GM23338 (cell line): Measurements from ENCODE around the gene TPRG1. TPM values are rescaled to one million over a fixed set of nuclear protein-coding genes. Genes with fewer than 3 reads are reported as not detected.

Experiments used
- ATAC-seq: fragments of 200-7000 bp; cut with Tn5 transposase; 3 replicates; pipeline ENCODE4 v1.9.1; 2020
- DNase-seq: peaks from one replicate; pipeline ENCODE4 v3.0.0-alpha.2; 2015; ENCODE audit warnings: low spot score
- H2AFZ ChIP-seq: fragments of 200-600 bp; sonication (generic); 2 replicates; pipeline ENCODE4 v1.8.0; 2016; ENCODE audit warnings: antibody characterized with exemption, mild to moderate bottlenecking, moderate library complexity
- H3F3A ChIP-seq: fragments of 200-600 bp; sonication (generic); replicated peaks from 2 replicates; pipeline ENCODE4 v1.8.0; 2017; ENCODE audit warnings: antibody characterized with exemption, mixed run types, low read depth
- H3K27ac ChIP-seq: fragments of 200-600 bp; sonication (generic); 2 replicates; pipeline ENCODE4 v1.6.1; 2016; ENCODE audit warnings: low read depth
- H3K27me3 ChIP-seq: fragments of 200-600 bp; sonication (generic); 2 replicates; pipeline ENCODE4 v1.8.0; 2016; ENCODE audit warnings: mild to moderate bottlenecking, mixed run types, moderate library complexity; ENCODE audit not compliant: insufficient read depth
- H3K36me3 ChIP-seq: fragments of 200-600 bp; sonication (generic); 2 replicates; pipeline ENCODE4 v1.8.0; 2016; ENCODE audit warnings: mild to moderate bottlenecking; ENCODE audit not compliant: insufficient read depth
- H3K4me1 ChIP-seq: fragments of 200-600 bp; sonication (generic); 2 replicates; pipeline ENCODE4 v1.8.0; 2016; ENCODE audit warnings: mild to moderate bottlenecking, moderate library complexity; ENCODE audit not compliant: insufficient read depth
- H3K4me2 ChIP-seq: fragments of 200-600 bp; sonication (generic); 2 replicates; pipeline ENCODE4 v1.7.1; 2017; ENCODE audit warnings: mixed run types
- H3K4me3 ChIP-seq: fragments of 200-600 bp; sonication (generic); 2 replicates; pipeline ENCODE4 v1.6.1; 2016; ENCODE audit warnings: mixed run types
- H3K79me2 ChIP-seq: fragments of 200-600 bp; sonication (generic); replicated peaks from 2 replicates; pipeline ENCODE4 v1.8.0; 2017; ENCODE audit warnings: mild to moderate bottlenecking; ENCODE audit not compliant: insufficient read depth
- H3K9me2 ChIP-seq: fragments of 200-600 bp; sonication (generic); 2 replicates; pipeline ENCODE4 v1.8.0; 2017; ENCODE audit not compliant: insufficient read depth
- H4K20me1 ChIP-seq: fragments of 200-600 bp; sonication (generic); replicated peaks from 2 replicates; pipeline ENCODE4 v1.8.0; 2017; ENCODE audit warnings: mild to moderate bottlenecking; ENCODE audit not compliant: insufficient read depth
- H3K27ac Mint-ChIP-seq: 2 replicates; pipeline ENCODE4 v1.8.0; 2020; ENCODE audit warnings: inconsistent platforms, mild to moderate bottlenecking, moderate library complexity, mixed read lengths
- H3K27me3 Mint-ChIP-seq: 3 replicates; pipeline ENCODE4 v1.8.0; 2022; ENCODE audit warnings: low read depth, mild to moderate bottlenecking, moderate library complexity, mixed read lengths, inconsistent platforms; ENCODE audit not compliant: insufficient read depth, poor library complexity
- H3K36me3 Mint-ChIP-seq: 3 replicates; pipeline ENCODE4 v1.8.0; 2021; ENCODE audit warnings: low read depth, mild to moderate bottlenecking, inconsistent platforms, moderate library complexity, mixed read lengths
- H3K4me1 Mint-ChIP-seq: 3 replicates; pipeline ENCODE4 v1.8.0; 2020; ENCODE audit warnings: mild to moderate bottlenecking, inconsistent platforms, mixed read lengths
- H3K4me3 Mint-ChIP-seq: 3 replicates; pipeline ENCODE4 v1.8.0; 2021; ENCODE audit warnings: moderate library complexity, mild to moderate bottlenecking, inconsistent platforms, mixed read lengths
- H3K9me3 Mint-ChIP-seq: 3 replicates; pipeline ENCODE4 v1.8.0; 2020; ENCODE audit warnings: moderate library complexity, mild to moderate bottlenecking, inconsistent platforms, mixed read lengths
- EZH2phosphoT487 ChIP-seq: fragments of 200-600 bp; sonication (generic); IDR thresholded peaks from one replicate; pipeline ENCODE4 v1.8.1; 2018; ENCODE audit warnings: antibody characterized with exemption; ENCODE audit not compliant: unreplicated experiment
- JUNB ChIP-seq: IDR thresholded peaks from one replicate; pipeline ENCODE4 v1.6.1; 2016; ENCODE audit warnings: antibody characterized with exemption; ENCODE audit not compliant: unreplicated experiment
- NANOG ChIP-seq: IDR thresholded peaks from 2 replicates; pipeline ENCODE4 v1.6.1; 2016; ENCODE audit warnings: antibody characterized with exemption, borderline replicate concordance
- POLR2AphosphoS5 ChIP-seq: IDR thresholded peaks from 2 replicates; pipeline ENCODE4 v1.6.1; 2016; ENCODE audit warnings: antibody characterized with exemption, low read depth
- STAT1 ChIP-seq: IDR thresholded peaks from one replicate; pipeline ENCODE4 v1.6.1; 2016; ENCODE audit warnings: antibody characterized with exemption; ENCODE audit not compliant: unreplicated experiment
- ZNF114 ChIP-seq: fragments of 250-450 bp; sonication (Bioruptor Pico); IDR thresholded peaks from 2 replicates; pipeline ENCODE4 v1.5.0; 2020; ENCODE audit warnings: mild to moderate bottlenecking, moderate library complexity
- ZNF462 ChIP-seq: fragments of 250-450 bp; sonication (Bioruptor Pico); IDR thresholded peaks from 2 replicates; pipeline ENCODE4 v1.5.0; 2020; ENCODE audit warnings: mild to moderate bottlenecking, moderate library complexity
- polyA plus RNA-seq: library from polyadenylated mRNA; unstranded; fragments of >200 nt; fragmentation: Nextera tagmentation; extraction: Ambion mirVana; gene quantifications from 2 replicates; pipeline ENCODE4 v1.2.1, GENCODE V29; 2016
- total RNA-seq: library from RNA; depleted of rRNA; stranded (reverse); fragments of >200 nt; shearing (Covaris generic); gene quantifications from 2 replicates; pipeline ENCODE4 v1.2.3, GENCODE V29; 2014
- TF ChIP-seq, protein P1 (sequence below): IDR thresholded peaks from 2 replicates; pipeline ENCODE4 v1.6.1; 2016; ENCODE audit warnings: antibody characterized with exemption
- TF ChIP-seq, protein P2 (sequence below): IDR thresholded peaks from one replicate; pipeline ENCODE4 v1.6.1; 2018; ENCODE audit warnings: antibody characterized with exemption; ENCODE audit not compliant: unreplicated experiment

TPRG1 gene
- total and polyA plus RNA-seq, 2 experiments from 2014 or later = 0.74 to 1.7 TPM

DNA sequence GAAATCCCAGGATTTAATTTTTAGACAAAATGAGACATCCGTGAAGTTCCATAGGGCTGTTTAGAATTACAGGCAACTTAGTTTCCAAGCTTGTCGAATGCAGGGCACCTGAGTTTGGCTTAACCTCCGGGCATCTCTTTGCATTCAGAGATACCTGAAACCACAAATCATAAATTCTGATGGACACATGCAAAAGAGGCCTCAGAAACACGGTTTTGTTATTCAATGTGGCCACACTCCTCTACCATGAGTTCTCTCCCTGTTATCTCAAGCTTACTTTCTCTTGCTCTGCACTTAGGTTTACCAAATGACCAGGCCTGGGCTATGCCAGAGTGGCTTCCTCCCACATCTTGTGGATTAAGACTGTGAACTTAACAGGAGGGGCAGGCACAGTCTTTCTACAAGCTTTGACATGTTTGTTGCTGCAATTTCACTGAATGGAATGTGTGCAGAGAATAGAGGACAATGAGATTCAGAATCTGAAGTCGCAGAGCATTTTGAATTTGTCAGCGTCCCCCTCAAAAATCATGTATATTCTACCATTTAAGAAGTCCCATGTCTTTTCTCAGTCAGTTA, 137.7 kb downstream of the TPRG1 start (continued):
- TF ChIP-seq NANOG (no peak), ZNF114 (CRISPR knock-in tag) (no peak), STAT1 (no peak)
- TF ChIP-seq, protein P1, sequence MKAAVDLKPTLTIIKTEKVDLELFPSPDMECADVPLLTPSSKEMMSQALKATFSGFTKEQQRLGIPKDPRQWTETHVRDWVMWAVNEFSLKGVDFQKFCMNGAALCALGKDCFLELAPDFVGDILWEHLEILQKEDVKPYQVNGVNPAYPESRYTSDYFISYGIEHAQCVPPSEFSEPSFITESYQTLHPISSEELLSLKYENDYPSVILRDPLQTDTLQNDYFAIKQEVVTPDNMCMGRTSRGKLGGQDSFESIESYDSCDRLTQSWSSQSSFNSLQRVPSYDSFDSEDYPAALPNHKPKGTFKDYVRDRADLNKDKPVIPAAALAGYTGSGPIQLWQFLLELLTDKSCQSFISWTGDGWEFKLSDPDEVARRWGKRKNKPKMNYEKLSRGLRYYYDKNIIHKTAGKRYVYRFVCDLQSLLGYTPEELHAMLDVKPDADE = no peak
- TF ChIP-seq, protein P2, sequence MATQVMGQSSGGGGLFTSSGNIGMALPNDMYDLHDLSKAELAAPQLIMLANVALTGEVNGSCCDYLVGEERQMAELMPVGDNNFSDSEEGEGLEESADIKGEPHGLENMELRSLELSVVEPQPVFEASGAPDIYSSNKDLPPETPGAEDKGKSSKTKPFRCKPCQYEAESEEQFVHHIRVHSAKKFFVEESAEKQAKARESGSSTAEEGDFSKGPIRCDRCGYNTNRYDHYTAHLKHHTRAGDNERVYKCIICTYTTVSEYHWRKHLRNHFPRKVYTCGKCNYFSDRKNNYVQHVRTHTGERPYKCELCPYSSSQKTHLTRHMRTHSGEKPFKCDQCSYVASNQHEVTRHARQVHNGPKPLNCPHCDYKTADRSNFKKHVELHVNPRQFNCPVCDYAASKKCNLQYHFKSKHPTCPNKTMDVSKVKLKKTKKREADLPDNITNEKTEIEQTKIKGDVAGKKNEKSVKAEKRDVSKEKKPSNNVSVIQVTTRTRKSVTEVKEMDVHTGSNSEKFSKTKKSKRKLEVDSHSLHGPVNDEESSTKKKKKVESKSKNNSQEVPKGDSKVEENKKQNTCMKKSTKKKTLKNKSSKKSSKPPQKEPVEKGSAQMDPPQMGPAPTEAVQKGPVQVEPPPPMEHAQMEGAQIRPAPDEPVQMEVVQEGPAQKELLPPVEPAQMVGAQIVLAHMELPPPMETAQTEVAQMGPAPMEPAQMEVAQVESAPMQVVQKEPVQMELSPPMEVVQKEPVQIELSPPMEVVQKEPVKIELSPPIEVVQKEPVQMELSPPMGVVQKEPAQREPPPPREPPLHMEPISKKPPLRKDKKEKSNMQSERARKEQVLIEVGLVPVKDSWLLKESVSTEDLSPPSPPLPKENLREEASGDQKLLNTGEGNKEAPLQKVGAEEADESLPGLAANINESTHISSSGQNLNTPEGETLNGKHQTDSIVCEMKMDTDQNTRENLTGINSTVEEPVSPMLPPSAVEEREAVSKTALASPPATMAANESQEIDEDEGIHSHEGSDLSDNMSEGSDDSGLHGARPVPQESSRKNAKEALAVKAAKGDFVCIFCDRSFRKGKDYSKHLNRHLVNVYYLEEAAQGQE = no peak

- no peaks in the 10 kb centered on the region for H3K9me3 Mint-ChIP-seq
- no peak for TF ChIP-seq POLR2AphosphoS5
- no peak for TF ChIP-seq ZNF462
- TF ChIP-seq, protein P1 = no peak
- no peak for TF ChIP-seq JUNB
- TF ChIP-seq EZH2phosphoT487 = no peak
Measured at GRCh38 chr3:189311521-189311920, 139.8 kb downstream of the TPRG1 start.

More at GRCh38 chr3:189311521-189311920, 139.8 kb downstream of the TPRG1 start:
- H3K79me2 ChIP-seq = no peaks in the 10 kb centered on the region
- no peak overlapping the region for H3K4me3 Mint-ChIP-seq
- H3K27me3 Mint-ChIP-seq = peaks cover under 1% of the 10 kb centered on the region
- no peaks in the 10 kb centered on the region for H4K20me1 ChIP-seq
- peaks cover 16% of the 10 kb centered on the region; the same call in 2 of the 3 replicates for H3K4me1 Mint-ChIP-seq
- peaks cover 15% of the 10 kb centered on the region; the same call in 1 of the 2 replicates for H3K4me1 ChIP-seq
- no peaks in the 10 kb centered on the region for H3K27me3 ChIP-seq
- H3K36me3 ChIP-seq = no peaks in the 10 kb centered on the region
- 0 out of 2 replicates have a peak overlapping the region, but pooled peaks have one; percentile 39 for H3K27ac Mint-ChIP-seq
- H3K36me3 Mint-ChIP-seq = no peaks in the 10 kb centered on the region
- no peak overlapping the region for H3K4me3 ChIP-seq
- 0 out of 2 replicates have a peak overlapping the region, but pooled peaks have one; percentile 3 for H2AFZ ChIP-seq
- ATAC-seq = no peak
- H3K4me2 ChIP-seq = no peak overlapping the region
- H3K27ac ChIP-seq = no peak overlapping the region
- no peaks in the 10 kb centered on the region; the same call in 1 of the 2 replicates for H3K9me2 ChIP-seq
- no peaks in the 10 kb centered on the region for H3F3A ChIP-seq
- DNase-seq = no peak
